Stimulated activated naive B cell treated with anti-CD40 and anti-IgM and Interleukin-4, amounts not matched to agents 10 μg/mL and 1 μg/mL and 100 μg/mL, for 72 hours (primary cell): ENCODE measurements around the gene ITPRIP.

Experiments used
- ATAC-seq, 2 donors: fragments of 150-1000 bp; cut with Tn5 transposase; replicated peaks; 2 replicates each; pipeline ENCODE4 v1.10.0; 2021; ENCODE audit warnings: moderate library complexity in 1 of 2
- DNase-seq: peaks from one replicate; pipeline ENCODE4 v3.0.0; 2021
- H3K27ac Mint-ChIP-seq: one replicate; pipeline ENCODE4 v1.8.0; 2022; ENCODE audit warnings: mild to moderate bottlenecking, mixed read lengths
- H3K27me3 Mint-ChIP-seq, 2 donors: one replicate each; pipeline ENCODE4 v1.8.0; 2022; ENCODE audit warnings: mixed read lengths in 2 of 2
- H3K36me3 Mint-ChIP-seq, 2 donors: one replicate each; pipeline ENCODE4 v1.8.0; 2022; ENCODE audit warnings: mixed read lengths in 2 of 2, mild to moderate bottlenecking in 1 of 2
- H3K4me1 Mint-ChIP-seq, 2 donors: one replicate each; pipeline ENCODE4 v1.8.0; 2022; ENCODE audit warnings: mixed read lengths in 2 of 2, mild to moderate bottlenecking in 1 of 2
- H3K4me3 Mint-ChIP-seq, 2 donors: one replicate each; pipeline ENCODE4 v1.8.0; 2022; ENCODE audit warnings: mild to moderate bottlenecking in 2 of 2, mixed read lengths in 2 of 2, moderate library complexity in 1 of 2
- H3K9me3 Mint-ChIP-seq, 2 donors: one replicate each; pipeline ENCODE4 v1.8.0; 2022; ENCODE audit warnings: mixed read lengths in 2 of 2, mild to moderate bottlenecking in 1 of 2

ITPRIP gene

DNA sequence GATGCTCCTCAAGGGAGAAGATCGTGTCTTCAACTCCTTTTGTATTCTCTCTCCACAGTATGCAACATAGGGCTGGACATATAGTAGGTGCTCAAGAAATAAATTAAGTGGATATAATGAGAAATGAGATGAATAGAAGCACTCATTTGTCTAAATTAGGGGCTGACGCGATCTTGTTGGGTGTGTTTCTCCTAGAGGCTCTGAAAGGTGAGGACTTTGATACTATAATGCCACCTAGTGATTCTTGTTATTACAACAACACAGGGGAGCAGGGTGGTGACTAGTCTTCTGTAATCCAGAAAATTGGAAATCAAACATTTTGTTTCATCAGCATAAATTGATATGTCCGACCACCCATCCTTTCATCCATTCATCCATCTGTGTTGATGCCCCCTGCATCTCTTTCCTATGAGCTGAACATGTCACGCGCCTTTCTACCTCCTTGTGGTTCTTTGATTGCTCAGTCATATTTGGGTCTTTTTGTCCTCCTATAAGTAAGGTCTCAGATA, 11.9 kb upstream of the ITPRIP start:
- ATAC-seq (peak; percentile 64 to 69), DNase-seq (no peak)
- Mint-ChIP-seq H3K36me3 (no peaks in the 10 kb centered on the region), H3K27ac (no peak overlapping the region), H3K4me1 (peaks cover 9 to 27% of the 10 kb centered on the region in 2 donors), H3K9me3 (peaks cover 3 to 5% of the 10 kb centered on the region in 2 donors), H3K27me3 (no peaks in the 10 kb centered on the region), H3K4me3 (no peak overlapping the region)

DNA sequence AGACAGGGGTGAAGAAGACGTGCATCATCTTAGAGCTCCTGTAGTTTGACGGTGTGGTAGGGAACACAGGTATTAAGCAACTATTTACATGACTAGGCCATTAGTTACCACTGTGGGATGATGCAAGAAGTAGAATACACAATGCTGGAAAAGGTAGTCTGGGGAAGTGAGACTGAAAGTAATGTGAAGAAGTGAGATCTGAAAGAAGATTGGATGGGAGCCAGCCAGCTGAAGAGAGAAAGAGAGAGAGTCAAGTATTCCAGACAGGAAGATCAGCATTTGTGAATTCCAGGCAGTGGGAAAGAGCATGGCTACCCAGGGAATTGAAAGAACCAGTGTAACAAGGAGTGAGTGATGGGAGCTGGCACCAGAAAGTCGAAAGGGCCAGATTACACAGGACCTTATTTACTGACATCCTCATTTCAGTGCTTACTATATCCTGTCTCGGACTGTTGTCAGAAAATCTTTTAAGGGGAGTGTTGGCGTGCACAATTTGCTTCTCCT, 11.4 kb upstream of the ITPRIP start:
- H3K27ac Mint-ChIP-seq = no peak overlapping the region
- no peaks in the 10 kb centered on the region for H3K27me3 Mint-ChIP-seq
- no peak for DNase-seq
- peak; percentile 73 to 77 for ATAC-seq
- H3K4me1 Mint-ChIP-seq = peaks cover 9 to 27% of the 10 kb centered on the region in 2 donors
- H3K4me3 Mint-ChIP-seq = no peak overlapping the region
- H3K9me3 Mint-ChIP-seq = peaks cover 3 to 5% of the 10 kb centered on the region in 2 donors
- no peaks in the 10 kb centered on the region for H3K36me3 Mint-ChIP-seq

DNA sequence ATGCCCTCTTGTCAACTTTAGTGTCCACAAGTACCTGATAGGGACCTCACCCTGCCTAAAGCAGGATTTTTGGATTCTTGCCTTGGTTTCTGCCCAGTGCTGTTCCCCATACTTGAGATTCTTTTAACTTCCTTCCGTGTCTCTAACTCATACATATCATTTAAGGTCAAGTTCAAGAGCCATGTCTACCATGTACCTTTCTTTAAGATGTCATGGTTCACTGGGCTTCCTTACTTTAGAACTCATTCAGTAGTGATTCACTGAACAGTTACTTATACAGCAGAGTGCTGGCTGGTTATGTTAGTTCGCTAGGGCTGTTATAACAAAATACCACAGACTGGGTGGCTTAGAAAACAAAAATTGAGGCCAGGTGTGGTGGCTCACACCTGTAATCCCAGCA, 10.3 kb upstream of the ITPRIP start:
- H3K9me3 Mint-ChIP-seq = peaks cover 3 to 5% of the 10 kb centered on the region in 2 donors
- DNase-seq = no peak
- H3K27ac Mint-ChIP-seq = peak overlapping the region; percentile 3
- H3K4me3 Mint-ChIP-seq = no peak overlapping the region
- H3K4me1 Mint-ChIP-seq = peaks cover 9 to 27% of the 10 kb centered on the region in 2 donors
- no peaks in the 10 kb centered on the region for H3K36me3 Mint-ChIP-seq
- H3K27me3 Mint-ChIP-seq = no peaks in the 10 kb centered on the region
- no peak for ATAC-seq

DNA sequence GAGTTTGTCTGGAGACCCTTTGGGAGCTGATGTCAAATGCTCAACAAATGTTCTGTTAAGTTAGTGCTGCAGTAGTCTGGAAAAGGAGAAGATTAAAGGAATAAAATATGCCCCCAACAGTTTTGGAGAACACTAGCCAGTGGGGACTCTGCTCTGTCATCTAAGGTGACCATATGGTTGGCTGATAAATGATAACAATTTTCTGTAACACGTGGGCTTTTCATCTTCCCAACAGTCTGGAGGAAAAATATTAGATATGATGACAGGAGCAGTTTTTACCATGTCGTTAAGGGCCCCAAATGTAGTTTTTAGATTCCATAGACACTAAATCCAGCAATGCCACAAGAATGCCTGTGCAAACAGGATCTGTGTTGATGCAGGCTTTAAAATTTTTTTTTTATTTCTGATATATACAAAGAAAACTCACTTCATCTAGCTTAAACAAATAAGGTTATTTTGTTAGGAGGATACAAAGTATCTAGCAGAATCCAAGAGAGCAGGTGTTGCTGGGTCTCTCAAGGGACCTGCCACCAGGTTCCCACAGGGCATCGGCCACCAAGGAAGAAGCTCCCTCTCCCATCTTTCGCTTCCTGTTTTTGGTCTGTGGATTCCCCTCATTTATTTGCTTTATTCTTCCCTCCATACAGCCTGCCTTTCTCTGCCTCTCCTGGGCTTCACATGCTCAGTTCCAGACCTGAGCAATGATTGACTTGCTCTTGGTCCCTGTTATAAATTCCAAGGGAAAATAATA, 9.2 kb upstream of the ITPRIP start:
- DNase-seq = no peak
- H3K36me3 Mint-ChIP-seq = no peaks in the 10 kb centered on the region
- peaks cover 3% of the 10 kb centered on the region in 2 donors for H3K9me3 Mint-ChIP-seq
- no peak for ATAC-seq
- no peaks in the 10 kb centered on the region for H3K27me3 Mint-ChIP-seq
- H3K4me3 Mint-ChIP-seq = no peak overlapping the region
- peaks cover 9 to 26% of the 10 kb centered on the region in 2 donors for H3K4me1 Mint-ChIP-seq
- H3K27ac Mint-ChIP-seq = no peak overlapping the region

DNA sequence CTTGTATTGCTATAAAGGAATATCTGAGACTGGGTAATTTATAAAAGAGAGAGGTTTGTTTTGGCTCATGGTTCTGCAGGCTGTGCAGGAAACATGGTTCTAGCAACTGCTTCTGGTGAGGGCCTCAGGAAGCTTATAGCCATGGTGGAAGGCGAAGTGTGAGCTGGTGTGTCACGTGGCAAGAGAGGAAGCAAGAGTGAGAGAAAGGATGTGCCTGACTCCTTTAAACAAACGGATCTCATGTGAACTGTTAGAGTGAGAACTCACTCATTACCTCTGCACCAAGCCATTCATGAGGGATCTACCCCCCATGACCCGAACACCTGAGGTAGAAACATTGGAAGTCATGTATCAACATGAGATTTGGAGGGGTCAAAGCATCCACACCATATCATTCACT, 7.7 kb upstream of the ITPRIP start:
- no peak for DNase-seq
- no peaks in the 10 kb centered on the region for H3K27me3 Mint-ChIP-seq
- no peak overlapping the region for H3K27ac Mint-ChIP-seq
- no peak overlapping the region for H3K4me3 Mint-ChIP-seq
- peaks cover 3% of the 10 kb centered on the region in 2 donors for H3K9me3 Mint-ChIP-seq
- H3K4me1 Mint-ChIP-seq = peaks cover 9 to 17% of the 10 kb centered on the region in 2 donors
- H3K36me3 Mint-ChIP-seq = no peaks in the 10 kb centered on the region
- no peak for ATAC-seq

DNA sequence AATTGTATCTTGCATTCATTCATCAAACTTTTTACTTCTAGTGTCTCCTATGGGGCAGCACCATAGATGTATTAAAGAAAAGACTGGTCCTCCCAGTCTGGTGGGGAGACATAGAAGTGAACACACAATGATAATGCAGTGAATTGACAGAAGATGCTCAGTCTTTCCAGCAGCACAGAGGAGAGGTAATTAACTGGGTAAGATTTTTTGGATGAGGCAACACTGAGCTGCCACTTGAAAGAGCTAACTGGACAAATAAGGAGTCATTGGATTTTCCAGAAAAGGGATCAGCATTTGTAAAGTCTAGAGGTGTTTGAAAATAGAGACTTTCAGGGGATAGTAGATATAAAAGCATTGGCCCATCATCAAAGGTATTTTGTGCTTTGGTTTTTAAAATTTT, 7.2 kb upstream of the ITPRIP start:
- Mint-ChIP-seq H3K4me3 (no peak overlapping the region), H3K27me3 (no peaks in the 10 kb centered on the region), H3K4me1 (peaks cover 9 to 17% of the 10 kb centered on the region in 2 donors), H3K27ac (no peak overlapping the region), H3K9me3 (peaks cover 3% of the 10 kb centered on the region in 2 donors), H3K36me3 (no peaks in the 10 kb centered on the region)
- ATAC-seq = no peak
- no peak for DNase-seq

DNA sequence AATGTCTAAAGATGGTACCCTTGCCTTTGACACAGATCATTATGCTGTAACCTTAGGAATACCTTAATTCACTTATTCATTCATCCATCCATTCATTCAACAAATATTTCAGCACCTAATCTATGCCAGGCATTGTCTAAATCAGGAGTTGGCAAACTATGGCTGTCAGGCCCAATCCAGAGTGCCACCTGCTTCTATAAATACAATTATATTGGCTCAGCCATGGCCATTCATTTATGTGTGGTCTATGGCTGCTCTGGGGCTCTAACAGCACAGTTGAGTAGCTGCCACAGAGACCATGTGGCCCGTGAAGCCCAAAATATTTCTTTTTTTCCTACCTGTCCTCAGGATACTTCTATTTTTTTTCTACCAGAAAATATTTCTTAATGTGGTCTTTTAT, 6.0 kb upstream of the ITPRIP start:
- no peak for ATAC-seq
- no peaks in the 10 kb centered on the region for H3K36me3 Mint-ChIP-seq

DNA sequence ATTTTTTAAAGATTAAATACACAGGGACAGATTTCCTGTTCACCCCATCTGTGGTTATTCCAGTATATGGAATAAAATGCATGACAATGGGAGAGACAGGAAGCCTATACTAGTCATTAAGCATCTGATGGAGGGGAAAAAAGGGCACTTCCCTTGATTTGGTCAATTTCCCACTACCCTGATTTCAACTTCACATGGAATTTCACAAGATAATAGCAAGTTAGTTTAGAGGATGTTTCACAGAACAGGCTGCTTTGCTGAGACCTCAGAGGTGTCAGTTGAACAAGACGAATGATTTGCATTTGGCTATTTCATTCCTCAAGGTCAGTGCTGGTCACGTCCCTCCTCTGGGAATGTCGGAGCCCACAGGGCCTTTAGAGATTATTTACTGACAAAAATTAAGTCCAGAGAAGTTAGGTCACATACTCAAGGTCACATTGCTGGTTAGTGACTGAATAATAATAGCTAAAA, 4.7 kb upstream of the ITPRIP start:
- no peak for ATAC-seq
- H3K36me3 Mint-ChIP-seq = no peaks in the 10 kb centered on the region
- no peak overlapping the region for H3K27ac Mint-ChIP-seq
- peaks cover 3% of the 10 kb centered on the region in 2 donors for H3K9me3 Mint-ChIP-seq
- DNase-seq = no peak
- H3K4me1 Mint-ChIP-seq = peaks cover 23 to 24% of the 10 kb centered on the region in 2 donors
- no peak overlapping the region for H3K4me3 Mint-ChIP-seq
- no peaks in the 10 kb centered on the region for H3K27me3 Mint-ChIP-seq

More for the DNA sequence above, 6.0 kb upstream of the ITPRIP start:
- Mint-ChIP-seq H3K27me3 (no peaks in the 10 kb centered on the region), H3K27ac (no peak overlapping the region), H3K9me3 (peaks cover 3% of the 10 kb centered on the region in 2 donors), H3K4me3 (no peak overlapping the region), H3K4me1 (peaks cover 19 to 26% of the 10 kb centered on the region in 2 donors)
- DNase-seq = no peak

DNA sequence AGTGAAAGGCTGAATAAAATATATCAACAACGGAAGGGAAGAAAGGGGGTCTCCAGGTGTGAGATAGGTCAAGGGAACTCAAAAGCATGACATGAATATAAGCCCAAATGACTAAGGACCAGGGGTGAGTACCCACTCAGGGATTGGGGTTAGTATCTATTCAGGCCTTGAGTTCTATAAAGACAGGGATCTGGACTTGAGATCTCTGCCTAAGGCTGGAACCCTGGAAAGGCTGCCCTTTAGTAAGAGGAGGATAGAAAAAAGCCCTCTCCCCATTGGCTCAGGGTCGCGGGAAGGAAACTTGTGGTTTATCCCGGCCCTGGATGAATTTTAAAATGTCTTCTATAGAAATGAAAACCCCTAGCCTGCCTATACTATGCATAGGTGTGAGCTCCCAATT, 2.4 kb upstream of the ITPRIP start:
- no peak for DNase-seq
- peaks cover 0 to 2% of the 10 kb centered on the region in 2 donors for H3K9me3 Mint-ChIP-seq
- H3K4me3 Mint-ChIP-seq = no peak overlapping the region

DNA sequence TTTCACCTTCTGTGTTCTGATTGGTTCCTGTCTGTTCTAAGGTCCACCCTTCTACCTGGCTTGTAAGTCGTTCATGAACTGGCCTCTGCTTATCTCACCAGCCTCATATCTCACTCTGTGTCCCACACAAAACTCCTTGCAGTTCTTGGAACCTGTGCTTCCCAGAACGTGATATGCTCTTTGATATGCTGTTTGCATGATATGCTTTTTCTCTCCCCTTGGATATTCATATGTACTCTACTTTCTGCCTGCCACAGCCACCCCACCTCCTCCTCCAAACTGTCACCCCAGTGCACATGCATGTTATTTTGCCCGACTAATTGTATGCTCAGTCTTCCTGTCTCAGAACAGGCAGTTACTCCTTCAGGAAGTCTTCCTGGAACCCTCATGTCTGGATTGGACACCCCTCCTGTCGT, 1.9 kb upstream of the ITPRIP start:
- Mint-ChIP-seq H3K4me3 (peak overlapping the region; percentile 1 to 29), H3K27me3 (no peaks in the 10 kb centered on the region), H3K9me3 (no peaks in the 10 kb centered on the region), H3K4me1 (peaks cover 29 to 34% of the 10 kb centered on the region in 2 donors), H3K36me3 (peaks cover 0 to 5% of the 10 kb centered on the region in 2 donors), H3K27ac (no peak overlapping the region)
- no peak for ATAC-seq
- DNase-seq = no peak

More for the DNA sequence above, 2.4 kb upstream of the ITPRIP start:
- H3K27ac Mint-ChIP-seq = no peak overlapping the region
- no peaks in the 10 kb centered on the region for H3K27me3 Mint-ChIP-seq
- no peaks in the 10 kb centered on the region for H3K36me3 Mint-ChIP-seq
- ATAC-seq = no peak
- H3K4me1 Mint-ChIP-seq = peaks cover 26 to 33% of the 10 kb centered on the region in 2 donors

DNA sequence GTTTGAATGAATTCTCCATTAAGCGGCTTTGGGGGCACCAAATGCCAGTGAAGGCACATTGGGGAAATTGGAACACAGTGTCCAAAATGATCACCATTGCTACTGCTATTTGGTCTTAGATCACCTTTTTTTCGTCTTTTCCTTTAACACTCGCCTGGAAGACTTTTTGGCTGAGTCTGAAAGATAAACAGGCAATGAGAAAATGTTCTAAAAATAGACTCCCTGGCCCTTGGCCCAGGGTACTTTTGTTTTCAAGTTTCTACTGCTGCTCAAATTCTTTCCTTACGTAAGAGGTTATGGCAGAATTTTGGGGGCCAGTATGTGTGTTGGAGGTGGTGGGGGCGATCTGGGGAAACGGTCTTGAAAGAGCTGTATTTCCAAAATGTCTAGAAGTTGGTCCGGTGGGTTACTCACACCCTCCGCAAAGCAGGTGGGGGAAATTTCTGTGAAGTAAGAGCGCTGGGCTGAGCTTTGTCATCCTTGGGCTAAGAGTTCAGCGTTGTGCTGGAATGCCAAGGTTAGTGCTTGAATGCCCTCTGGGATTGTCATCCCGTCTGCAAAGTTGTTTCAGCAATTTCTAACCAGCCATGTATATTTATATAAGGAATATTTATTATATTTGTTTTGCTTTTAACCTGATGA, 1.3 kb upstream of the ITPRIP start:
- Mint-ChIP-seq H3K27me3 (no peaks in the 10 kb centered on the region), H3K4me1 (peaks cover 32 to 39% of the 10 kb centered on the region in 2 donors), H3K9me3 (no peaks in the 10 kb centered on the region), H3K4me3 (peak overlapping the region; percentile 92 to 97), H3K27ac (peak overlapping the region; percentile 100), H3K36me3 (peaks cover 0 to 8% of the 10 kb centered on the region in 2 donors)
- DNase-seq (no peak), ATAC-seq (no peak)

DNA sequence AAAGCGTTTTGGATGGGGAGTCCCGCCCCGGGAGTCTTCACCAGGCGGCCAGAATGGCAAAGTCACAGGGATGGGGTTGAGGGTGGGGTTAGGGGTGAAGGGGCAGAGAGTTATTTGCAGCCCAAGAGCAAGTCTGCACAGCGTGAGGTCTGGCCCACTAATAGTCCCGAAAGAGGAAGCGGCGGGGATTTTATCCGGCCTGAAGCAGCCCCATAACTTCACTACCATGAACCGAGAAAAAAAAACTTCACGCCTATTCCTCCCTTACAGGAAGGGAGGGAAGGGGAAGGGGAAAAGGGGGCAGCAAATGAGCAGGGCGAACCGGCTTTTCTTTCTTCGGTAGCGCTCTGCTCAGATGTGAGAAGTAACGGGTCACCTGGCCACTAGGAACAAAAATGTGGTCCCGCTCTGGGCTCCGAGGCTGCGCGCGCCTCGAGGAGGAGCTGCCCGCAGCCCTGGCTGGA, 712 bp downstream of the ITPRIP start:
- peak overlapping the region; percentile 92 to 97 for H3K4me3 Mint-ChIP-seq
- H3K36me3 Mint-ChIP-seq = peaks cover 3 to 17% of the 10 kb centered on the region in 2 donors
- H3K27me3 Mint-ChIP-seq = no peaks in the 10 kb centered on the region
- ATAC-seq (peak; percentile 70), DNase-seq (peak; percentile 51)
- H3K4me1 Mint-ChIP-seq = peaks cover 43 to 55% of the 10 kb centered on the region in 2 donors
- no peaks in the 10 kb centered on the region for H3K9me3 Mint-ChIP-seq
- H3K27ac Mint-ChIP-seq = peak overlapping the region; percentile 100

DNA sequence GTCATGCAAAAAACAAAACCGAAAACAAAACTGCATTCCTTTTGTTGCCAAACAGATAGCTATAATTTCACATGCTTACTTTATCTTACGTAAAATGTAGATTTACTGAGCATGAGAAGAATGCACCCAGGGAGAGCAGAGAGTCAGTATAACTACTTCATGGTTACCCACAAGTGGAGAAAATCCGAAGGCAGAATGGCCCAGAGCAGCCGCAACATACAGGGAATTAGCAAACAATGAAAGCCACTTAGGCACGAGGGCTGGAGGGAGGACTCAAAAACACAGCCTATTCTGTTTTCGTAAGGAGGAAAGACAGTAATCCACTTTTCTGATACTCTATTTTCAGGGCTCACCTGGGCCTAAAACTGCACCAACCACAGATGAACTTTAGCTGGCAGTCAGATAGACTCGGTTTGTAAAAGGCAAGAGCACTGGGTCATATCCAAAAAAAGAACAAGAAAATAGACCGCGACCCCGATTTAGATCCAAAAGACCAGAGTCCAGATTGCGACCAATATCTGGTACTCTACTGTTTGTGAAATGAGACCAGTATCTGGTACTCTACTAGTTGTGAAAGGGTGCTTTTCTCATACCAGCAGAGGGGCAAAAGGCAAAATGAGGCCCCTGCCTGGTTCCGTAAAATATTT, 1.3 kb downstream of the ITPRIP start:
- peaks cover 46 to 59% of the 10 kb centered on the region in 2 donors for H3K4me1 Mint-ChIP-seq
- DNase-seq = no peak

More for the DNA sequence above, 1.3 kb downstream of the ITPRIP start:
- Mint-ChIP-seq H3K27me3 (no peaks in the 10 kb centered on the region), H3K27ac (peak overlapping the region; percentile 100), H3K36me3 (peaks cover 3 to 17% of the 10 kb centered on the region in 2 donors), H3K9me3 (no peaks in the 10 kb centered on the region), H3K4me3 (peak overlapping the region; percentile 92 to 97)
- ATAC-seq = peak; percentile 39 to 43
